Fibroblast of lung (primary cell): ENCODE measurements around the gene SLC6A2.

Experiments
- CTCF ChIP-seq, 2 donors: IDR thresholded peaks in 1 of 2; conservative IDR thresholded peaks in 1 of 2; 1 replicate in 1 of 2; 2 replicates in 1 of 2; pipeline ENCODE4 v1.5.1; 2011 to 2012; ENCODE audit warnings: low read length in 2 of 2, control low read depth in 1 of 2, inconsistent platforms in 1 of 2, low read depth in 1 of 2, mild to moderate bottlenecking in 1 of 2
- EZH2 ChIP-seq: IDR thresholded peaks from 2 replicates; pipeline ENCODE4 v1.5.1; 2012; ENCODE audit warnings: low read length, control low read depth, mild to moderate bottlenecking; ENCODE audit errors: missing control alignments

GRCh38 chr16:55651841-55652824, 3.7 kb upstream of the SLC6A2 start:
- no peak for TF ChIP-seq CTCF (conservative IDR thresholded peaks at IDR 0.05 in 1 of 2, IDR thresholded peaks at IDR 0.05 in 1 of 2; ENCODE audit: low read depth in 1 of 2, low read length in 2 of 2)
- no peak for TF ChIP-seq EZH2
